ENCODE results near the gene APEH. TPM values are rescaled to one million over a fixed set of nuclear protein-coding genes. Genes with fewer than 3 reads are reported as not detected.
"Not testable (repeated sequence)": the region's sequence is repeated elsewhere in the genome, so short reads cannot be mapped to it uniquely, and the experiment has no call there.

Gene APEH
- total and polyA plus RNA-seq, 5 donors from 2014 or later = 87.7 to 138 (median 132) TPM

- not testable (repeated sequence) for H3K27ac Mint-ChIP-seq; H3K36me3 ChIP-seq (ENCODE audit: control insufficient read depth, insufficient read depth, low read length); H3K4me1 ChIP-seq (ENCODE audit: control insufficient read depth, insufficient read depth, low read length, poor library complexity, severe bottlenecking); H3K27ac ChIP-seq (ENCODE audit: insufficient read depth, low read length, poor library complexity, severe bottlenecking); H3K9me3 ChIP-seq (ENCODE audit: control insufficient read depth in 2 of 2, low read length in 2 of 2); H3K9me3 Mint-ChIP-seq; H3K4me3 Mint-ChIP-seq; ATAC-seq (ENCODE audit: low read depth in 2 of 2); H3K4me3 ChIP-seq (ENCODE audit: low read depth, low read length); H3K27me3 Mint-ChIP-seq; DNase-seq; H3K27me3 ChIP-seq (ENCODE audit: control insufficient read depth, insufficient read depth, low read length); H3K36me3 Mint-ChIP-seq
- peaks cover 7 to 23% (median 18%) of the 10 kb centered on the region in 4 donors for H3K4me1 Mint-ChIP-seq
Observed at GRCh38 chr3:49695350-49696015, 21.3 kb downstream of the APEH start.

DNA sequence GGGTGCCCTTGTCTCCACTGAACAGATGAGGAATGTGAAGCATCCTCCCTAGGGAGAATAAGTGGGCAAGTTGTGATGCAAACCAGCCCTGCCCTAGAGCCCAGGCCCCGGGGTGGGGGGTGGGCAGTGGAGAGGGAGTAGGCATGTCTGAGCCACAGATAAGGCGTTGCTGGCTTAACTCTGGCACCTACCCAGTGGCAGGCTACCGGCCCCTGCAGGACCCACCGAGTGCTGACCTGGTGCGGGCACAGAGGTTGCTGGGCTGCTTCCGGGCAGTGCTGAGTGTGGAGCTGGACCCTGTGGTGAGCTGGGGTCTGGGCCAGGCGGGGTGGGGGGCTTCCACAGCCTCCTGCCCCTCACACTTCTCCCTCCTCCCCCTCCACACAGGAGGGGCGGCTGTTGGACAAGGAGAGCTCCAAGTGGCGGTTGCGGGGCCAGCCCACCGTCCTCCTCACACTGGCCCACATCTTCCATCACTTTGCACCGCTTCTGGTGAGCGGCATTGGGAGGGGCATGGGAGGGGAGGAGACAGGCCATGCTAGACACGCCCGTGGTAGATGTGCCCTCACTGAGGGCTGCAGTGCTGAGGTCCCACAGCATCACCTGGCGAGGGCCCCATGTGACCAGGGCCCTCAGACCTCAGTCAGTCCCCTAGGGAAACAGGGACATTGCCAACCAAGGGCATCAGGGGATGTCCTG lies 25.3 kb downstream of the APEH start:
- no peak for ATAC-seq (ENCODE audit: low read depth in 2 of 2)

GRCh38 chr3:49700014-49700413 lies 25.9 kb downstream of the APEH start:
- peaks cover 10% of the 10 kb centered on the region for H3K36me3 Mint-ChIP-seq

More for the DNA sequence above, 25.3 kb downstream of the APEH start:
- no peaks in the 10 kb centered on the region for H3K27me3 Mint-ChIP-seq
- H3K36me3 Mint-ChIP-seq = peaks cover 10% of the 10 kb centered on the region
- Histone ChIP-seq H3K27ac (ENCODE audit: insufficient read depth, low read length, poor library complexity, severe bottlenecking) (no peak overlapping the region), H3K4me1 (ENCODE audit: control insufficient read depth, insufficient read depth, low read length, poor library complexity, severe bottlenecking) (no peaks in the 10 kb centered on the region), H3K4me3 (ENCODE audit: low read depth, low read length) (no peak overlapping the region), H3K36me3 (ENCODE audit: control insufficient read depth, insufficient read depth, low read length) (peaks cover 20% of the 10 kb centered on the region), H3K9me3 (ENCODE audit: control insufficient read depth in 2 of 2, low read length in 2 of 2) (no peaks in the 10 kb centered on the region), H3K27me3 (ENCODE audit: control insufficient read depth, insufficient read depth, low read length) (no peaks in the 10 kb centered on the region)
- peaks cover 0 to 5% (median 0%) of the 10 kb centered on the region in 4 donors for H3K4me1 Mint-ChIP-seq
- H3K9me3 Mint-ChIP-seq = no peaks in the 10 kb centered on the region
- H3K27ac Mint-ChIP-seq = no peak overlapping the region
- DNase-seq = no peak
- H3K4me3 Mint-ChIP-seq = no peak overlapping the region

GRCh38 chr3:49700453-49701128 lies 26.4 kb downstream of the APEH start:
- H3K36me3 Mint-ChIP-seq = peaks cover 10% of the 10 kb centered on the region
- H3K4me1 ChIP-seq (ENCODE audit: control insufficient read depth, insufficient read depth, low read length, poor library complexity, severe bottlenecking) = no peaks in the 10 kb centered on the region

More at GRCh38 chr3:49700014-49700413, 25.9 kb downstream of the APEH start:
- peaks cover 19% of the 10 kb centered on the region for H3K36me3 ChIP-seq (ENCODE audit: control insufficient read depth, insufficient read depth, low read length)
- H3K27ac ChIP-seq (ENCODE audit: insufficient read depth, low read length, poor library complexity, severe bottlenecking) = no peak overlapping the region
- H3K4me1 ChIP-seq (ENCODE audit: control insufficient read depth, insufficient read depth, low read length, poor library complexity, severe bottlenecking) = no peaks in the 10 kb centered on the region
- Mint-ChIP-seq H3K9me3 (no peaks in the 10 kb centered on the region), H3K4me3 (no peak overlapping the region), H3K4me1 (peaks cover 0 to 5% (median 0%) of the 10 kb centered on the region in 4 donors), H3K27ac (no peak overlapping the region), H3K27me3 (no peaks in the 10 kb centered on the region)
- ATAC-seq (ENCODE audit: low read depth in 2 of 2) = no peak
- no peak for DNase-seq
- H3K4me3 ChIP-seq (ENCODE audit: low read depth, low read length) = no peak overlapping the region
- no peaks in the 10 kb centered on the region for H3K27me3 ChIP-seq (ENCODE audit: control insufficient read depth, insufficient read depth, low read length)
- no peaks in the 10 kb centered on the region for H3K9me3 ChIP-seq (ENCODE audit: control insufficient read depth in 2 of 2, low read length in 2 of 2)

GRCh38 chr3:49701388-49702077 lies 27.4 kb downstream of the APEH start:
- H3K27me3 Mint-ChIP-seq = no peaks in the 10 kb centered on the region

More at GRCh38 chr3:49700453-49701128, 26.4 kb downstream of the APEH start:
- Histone ChIP-seq H3K9me3 (ENCODE audit: control insufficient read depth in 2 of 2, low read length in 2 of 2) (no peaks in the 10 kb centered on the region), H3K27me3 (ENCODE audit: control insufficient read depth, insufficient read depth, low read length) (no peaks in the 10 kb centered on the region), H3K4me3 (ENCODE audit: low read depth, low read length) (no peak overlapping the region), H3K27ac (ENCODE audit: insufficient read depth, low read length, poor library complexity, severe bottlenecking) (no peak overlapping the region), H3K36me3 (ENCODE audit: control insufficient read depth, insufficient read depth, low read length) (peaks cover 21% of the 10 kb centered on the region)
- no peak for ATAC-seq (ENCODE audit: low read depth in 2 of 2)
- no peak for DNase-seq
- Mint-ChIP-seq H3K9me3 (no peaks in the 10 kb centered on the region), H3K27me3 (no peaks in the 10 kb centered on the region), H3K27ac (no peak overlapping the region), H3K4me1 (peaks cover 0 to 5% (median 0%) of the 10 kb centered on the region in 4 donors), H3K4me3 (peak overlapping the region in 1 of 4 donors; percentile 10)

DNA sequence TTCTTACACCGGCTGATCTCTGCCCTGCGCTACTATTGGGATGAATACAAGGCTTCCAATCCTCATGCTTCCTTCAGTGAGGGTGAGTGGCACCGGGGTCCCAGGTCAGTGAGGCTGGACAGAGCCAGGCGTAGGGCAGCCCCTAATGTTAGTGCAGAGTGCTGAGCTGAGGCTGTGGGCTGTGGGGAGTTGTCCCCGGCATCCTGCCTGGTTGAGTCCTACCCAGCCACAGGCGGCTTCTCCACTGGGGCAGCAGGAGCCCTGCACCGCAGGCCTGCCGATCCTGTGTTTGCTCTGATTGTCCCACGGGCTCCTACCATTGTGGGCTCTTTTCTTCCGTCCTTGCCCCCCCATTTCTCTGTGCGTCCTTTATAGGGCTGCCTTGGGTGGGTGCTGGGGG lies 28.5 kb downstream of the APEH start:
- Mint-ChIP-seq H3K27me3 (no peaks in the 10 kb centered on the region), H3K36me3 (peaks cover 17% of the 10 kb centered on the region), H3K4me1 (peaks cover 0 to 5% (median 0%) of the 10 kb centered on the region in 4 donors), H3K9me3 (peaks cover 0 to 1% (median 0%) of the 10 kb centered on the region in 7 donors), H3K27ac (no peak overlapping the region), H3K4me3 (no peak overlapping the region)
- ATAC-seq (ENCODE audit: low read depth in 2 of 2) (no peak), DNase-seq (no peak)
- Histone ChIP-seq H3K4me1 (ENCODE audit: control insufficient read depth, insufficient read depth, low read length, poor library complexity, severe bottlenecking) (no peaks in the 10 kb centered on the region), H3K4me3 (ENCODE audit: low read depth, low read length) (no peak overlapping the region), H3K9me3 (ENCODE audit: control insufficient read depth in 2 of 2, low read length in 2 of 2) (no peaks in the 10 kb centered on the region), H3K27me3 (ENCODE audit: control insufficient read depth, insufficient read depth, low read length) (no peaks in the 10 kb centered on the region), H3K36me3 (ENCODE audit: control insufficient read depth, insufficient read depth, low read length) (peaks cover 22% of the 10 kb centered on the region), H3K27ac (ENCODE audit: insufficient read depth, low read length, poor library complexity, severe bottlenecking) (no peak overlapping the region)

More at GRCh38 chr3:49701388-49702077, 27.4 kb downstream of the APEH start:
- Histone ChIP-seq H3K9me3 (ENCODE audit: control insufficient read depth in 2 of 2, low read length in 2 of 2) (no peaks in the 10 kb centered on the region), H3K36me3 (ENCODE audit: control insufficient read depth, insufficient read depth, low read length) (peaks cover 22% of the 10 kb centered on the region), H3K4me3 (ENCODE audit: low read depth, low read length) (no peak overlapping the region), H3K27ac (ENCODE audit: insufficient read depth, low read length, poor library complexity, severe bottlenecking) (no peak overlapping the region), H3K4me1 (ENCODE audit: control insufficient read depth, insufficient read depth, low read length, poor library complexity, severe bottlenecking) (no peaks in the 10 kb centered on the region), H3K27me3 (ENCODE audit: control insufficient read depth, insufficient read depth, low read length) (no peaks in the 10 kb centered on the region)
- peaks cover 10% of the 10 kb centered on the region for H3K36me3 Mint-ChIP-seq
- H3K27ac Mint-ChIP-seq = no peak overlapping the region
- no peak overlapping the region for H3K4me3 Mint-ChIP-seq
- DNase-seq (no peak), ATAC-seq (ENCODE audit: low read depth in 2 of 2) (no peak)
- peaks cover 0 to 5% (median 0%) of the 10 kb centered on the region in 4 donors for H3K4me1 Mint-ChIP-seq
- no peaks in the 10 kb centered on the region for H3K9me3 Mint-ChIP-seq

DNA sequence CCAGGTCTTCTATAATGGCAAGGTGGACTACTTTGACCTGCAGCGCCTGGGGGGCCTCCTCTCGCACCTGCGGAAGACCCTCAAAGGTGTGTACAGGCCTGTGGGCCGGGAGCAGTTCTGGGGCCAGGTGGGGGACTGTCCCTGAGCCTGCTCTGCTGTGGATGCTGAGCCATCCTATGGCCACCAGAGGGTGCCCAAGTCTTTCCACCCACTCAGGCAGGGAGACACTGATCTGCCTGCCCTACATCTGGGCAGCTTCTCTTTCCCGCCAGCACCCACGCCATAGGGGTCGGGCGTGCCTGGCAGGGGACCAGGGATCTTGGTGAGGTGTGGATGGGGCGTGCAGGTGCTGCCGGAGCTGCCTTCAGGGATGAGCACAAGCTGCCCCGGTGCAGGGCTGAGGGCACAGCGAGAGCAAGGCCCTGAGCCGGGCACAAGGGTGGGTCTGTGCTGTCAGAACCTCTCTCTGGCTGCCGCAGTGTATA lies 29.3 kb downstream of the APEH start:
- peaks cover 0 to 5% (median 0%) of the 10 kb centered on the region in 4 donors for H3K4me1 Mint-ChIP-seq
- Histone ChIP-seq H3K27ac (ENCODE audit: insufficient read depth, low read length, poor library complexity, severe bottlenecking) (no peak overlapping the region), H3K36me3 (ENCODE audit: control insufficient read depth, insufficient read depth, low read length) (peaks cover 22% of the 10 kb centered on the region), H3K27me3 (ENCODE audit: control insufficient read depth, insufficient read depth, low read length) (no peaks in the 10 kb centered on the region), H3K4me1 (ENCODE audit: control insufficient read depth, insufficient read depth, low read length, poor library complexity, severe bottlenecking) (no peaks in the 10 kb centered on the region), H3K4me3 (ENCODE audit: low read depth, low read length) (no peak overlapping the region), H3K9me3 (ENCODE audit: control insufficient read depth in 2 of 2, low read length in 2 of 2) (no peaks in the 10 kb centered on the region)
- DNase-seq (peak; percentile 46 to 77 (median 71)), ATAC-seq (ENCODE audit: low read depth in 2 of 2) (peak; percentile 89 to 92)
- peak overlapping the region in 1 of 4 donors; percentile 63 for H3K4me3 Mint-ChIP-seq
- peak overlapping the region in 1 of 3 donors; percentile 32 for H3K27ac Mint-ChIP-seq
- no peaks in the 10 kb centered on the region for H3K27me3 Mint-ChIP-seq
- peaks cover 0 to 1% (median 0%) of the 10 kb centered on the region in 7 donors for H3K9me3 Mint-ChIP-seq
- H3K36me3 Mint-ChIP-seq = peaks cover 19% of the 10 kb centered on the region
